GM18511 (cell line): ENCODE results near the gene CBLC.
"Not testable (repeated sequence)": the region's sequence is repeated elsewhere in the genome, so short reads cannot be mapped to it uniquely, and the experiment has no call there.

ENCODE experiments used
- ATAC-seq: cut with Tn5 transposase; IDR thresholded peaks from one replicate; pipeline ENCODE4 v1.9.1; 2021; ENCODE audit warnings: mild to moderate bottlenecking, moderate library complexity; ENCODE audit not compliant: unreplicated experiment

CBLC gene

GRCh38 chr19:44759083-44759804 lies 18.4 kb upstream of the CBLC start:
- ATAC-seq: no peak

- ATAC-seq: no peak
Measured at GRCh38 chr19:44762038-44762437, 15.7 kb upstream of the CBLC start.

- ATAC-seq: no peak
Measured at GRCh38 chr19:44765033-44765948, 12.4 kb upstream of the CBLC start.

GRCh38 chr19:44765949-44766335 lies 11.7 kb upstream of the CBLC start:
- no peak for ATAC-seq

- ATAC-seq: no peak
Measured at GRCh38 chr19:44767295-44768180, 10.2 kb upstream of the CBLC start.

- peak; percentile 94 for ATAC-seq
Measured at GRCh38 chr19:44770550-44771257, 7.0 kb upstream of the CBLC start.

- ATAC-seq: not testable (repeated sequence)
Measured at GRCh38 chr19:44772144-44772543, 5.5 kb upstream of the CBLC start.

- no peak for ATAC-seq
Measured at GRCh38 chr19:44772959-44773358, 4.7 kb upstream of the CBLC start.

- ATAC-seq: no peak
Measured at GRCh38 chr19:44775676-44776240, 1.9 kb upstream of the CBLC start.

- no peak for ATAC-seq
Measured at GRCh38 chr19:44776402-44777096, 1.1 kb upstream of the CBLC start.

GRCh38 chr19:44779150-44779549 lies 1.5 kb downstream of the CBLC start:
- no peak for ATAC-seq

GRCh38 chr19:44781694-44782093 lies 4.0 kb downstream of the CBLC start:
- ATAC-seq: not testable (repeated sequence)

GRCh38 chr19:44782729-44783128 lies 5.0 kb downstream of the CBLC start:
- ATAC-seq: no peak

GRCh38 chr19:44783545-44783944 lies 5.9 kb downstream of the CBLC start:
- no peak for ATAC-seq

- ATAC-seq: no peak
Measured at GRCh38 chr19:44785271-44785670, 7.6 kb downstream of the CBLC start.

GRCh38 chr19:44785993-44786392 lies 8.3 kb downstream of the CBLC start:
- no peak for ATAC-seq

- ATAC-seq: no peak
Measured at GRCh38 chr19:44788971-44789370, 11.3 kb downstream of the CBLC start.

- ATAC-seq: no peak
Measured at GRCh38 chr19:44789943-44790483, 12.3 kb downstream of the CBLC start.

- ATAC-seq: no peak
Measured at GRCh38 chr19:44792281-44792680, 14.6 kb downstream of the CBLC start.
